HepG2 (cell line): ENCODE results near the gene CEMP1. TPM values are rescaled to one million over a fixed set of nuclear protein-coding genes. Genes with fewer than 3 reads are reported as not detected.

ENCODE experiments used
- CHD2 ChIP-seq: IDR thresholded peaks from 2 replicates; pipeline ENCODE4 v1.6.1; 2011; ENCODE audit warnings: low read depth, low read length, improper control_type of control experiment
- FOXA1 ChIP-seq, 2 experiments: fragments of 450-650 bp in 1 of 2; sonication (generic) in 1 of 2; formaldehyde crosslinking in 1 of 2; IDR thresholded peaks; 2 replicates each; pipeline versions ENCODE4 v1.4.0 to v1.6.1; 2016 to 2020; ENCODE audit warnings: missing genetic modification reagents in 1 of 2
- KLF12 ChIP-seq: sonication (generic); formaldehyde crosslinking; IDR thresholded peaks from 2 replicates; pipeline ENCODE4 v1.4.0; 2020; ENCODE audit warnings: missing genetic modification reagents, borderline replicate concordance
- KLF9 ChIP-seq: IDR thresholded peaks from 2 replicates; pipeline ENCODE4 v1.6.1; 2016; ENCODE audit warnings: low read depth
- NFIB ChIP-seq: sonication (generic); formaldehyde crosslinking; IDR thresholded peaks from 2 replicates; pipeline ENCODE4 v1.9.0; 2021; ENCODE audit warnings: missing genetic modification reagents, mild to moderate bottlenecking, borderline replicate concordance
- NR2C2 ChIP-seq: sonication (generic); formaldehyde crosslinking; IDR thresholded peaks from 2 replicates; pipeline ENCODE4 v1.4.0; 2020; ENCODE audit warnings: missing genetic modification reagents, mild to moderate bottlenecking, moderate library complexity, borderline replicate concordance
- PHB2 ChIP-seq: fragments of 450-650 bp; IDR thresholded peaks from 2 replicates; pipeline ENCODE4 v1.6.1; 2018; ENCODE audit not compliant: partially characterized antibody
- SMYD3 ChIP-seq: sonication (generic); formaldehyde crosslinking; IDR thresholded peaks from 2 replicates; pipeline ENCODE4 v1.8.1; 2023; ENCODE audit warnings: mild to moderate bottlenecking, missing genetic modification reagents
- SRSF1 ChIP-seq: fragments of 200-400 bp; formaldehyde crosslinking; optimal IDR thresholded peaks from 2 replicates; pipeline ENCODE3; 2017; ENCODE audit warnings: mild to moderate bottlenecking, low read depth, low read length, moderate library complexity
- TCF12 ChIP-seq, 2 experiments: fragments of 450-650 bp in 1 of 2; sonication (generic) in 1 of 2; formaldehyde crosslinking in 1 of 2; IDR thresholded peaks; 2 replicates each; pipeline versions ENCODE4 v1.6.1 to v1.8.0; 2017 to 2022; ENCODE audit warnings: antibody characterized with exemption in 1 of 2, mild to moderate bottlenecking in 1 of 2, missing genetic modification reagents in 1 of 2, moderate library complexity in 1 of 2
- ZNF256 ChIP-seq: sonication (generic); formaldehyde crosslinking; conservative IDR thresholded peaks from 2 replicates; pipeline ENCODE4 v1.4.0; 2020; ENCODE audit warnings: missing genetic modification reagents
- ZNF33B ChIP-seq: sonication (generic); formaldehyde crosslinking; IDR thresholded peaks from 2 replicates; pipeline ENCODE4 v1.5.1; 2020; ENCODE audit warnings: mild to moderate bottlenecking, missing genetic modification reagents
- ZNF484 ChIP-seq: sonication (generic); formaldehyde crosslinking; IDR thresholded peaks from 2 replicates; pipeline ENCODE4 v1.5.1; 2020; ENCODE audit warnings: mild to moderate bottlenecking, low read depth, missing genetic modification reagents, borderline replicate concordance
- ZNF737 ChIP-seq: sonication (generic); formaldehyde crosslinking; IDR thresholded peaks from 2 replicates; pipeline ENCODE4 v1.5.0; 2020; ENCODE audit warnings: missing genetic modification reagents, mild to moderate bottlenecking, borderline replicate concordance
- polyA plus RNA-seq, 8 experiments: library from polyadenylated mRNA; depleted of rRNA in 3 of 8; stranded (reverse) in 7 of 8; unstranded in 1 of 8; fragments of >200 nt; fragmentation: Illumina TruSeq in 4 of 8; extraction: Trizol in 4 of 8; gene quantifications; 2 replicates each; pipeline versions ENCODE4 v1.2.1 to v1.2.3, GENCODE V29; 2011 to 2016; ENCODE audit warnings: low read depth in 4 of 8, missing spikeins in 1 of 8, mixed read lengths in 1 of 8; ENCODE audit not compliant: insufficient read depth in 1 of 8
- total RNA-seq, 5 experiments: library from RNA; depleted of rRNA; stranded (reverse); fragments of >200 nt; fragmentation: Illumina TruSeq; extraction: Trizol; gene quantifications; 2 replicates each; pipeline ENCODE4 v1.2.3, GENCODE V29; 2016; ENCODE audit warnings: low read depth in 1 of 5
- TF ChIP-seq, protein P1 (sequence below): sonication (generic); formaldehyde crosslinking; IDR thresholded peaks from 2 replicates; pipeline ENCODE4 v1.4.0; 2020; ENCODE audit warnings: mild to moderate bottlenecking, missing genetic modification reagents
- TF ChIP-seq, protein P2 (sequence below): sonication (generic); formaldehyde crosslinking; conservative IDR thresholded peaks from 2 replicates; pipeline ENCODE4 v1.8.0; 2022; ENCODE audit warnings: low read depth, missing genetic modification reagents
- TF ChIP-seq, protein P3 (sequence below): IDR thresholded peaks from 2 replicates; pipeline ENCODE4 v1.6.1; 2016; ENCODE audit warnings: mild to moderate bottlenecking, missing biosample characterization, missing genetic modification reagents
- TF ChIP-seq, protein P4 (sequence below): sonication (generic); formaldehyde crosslinking; IDR thresholded peaks from 2 replicates; pipeline ENCODE4 v1.5.1; 2020; ENCODE audit warnings: mild to moderate bottlenecking, missing genetic modification reagents, borderline replicate concordance

Gene CEMP1
- total and polyA plus RNA-seq, 2 of the 13 experiments (the other 11 are each of a cell fraction or from before 2014, with no cell fraction given): not detected

DNA sequence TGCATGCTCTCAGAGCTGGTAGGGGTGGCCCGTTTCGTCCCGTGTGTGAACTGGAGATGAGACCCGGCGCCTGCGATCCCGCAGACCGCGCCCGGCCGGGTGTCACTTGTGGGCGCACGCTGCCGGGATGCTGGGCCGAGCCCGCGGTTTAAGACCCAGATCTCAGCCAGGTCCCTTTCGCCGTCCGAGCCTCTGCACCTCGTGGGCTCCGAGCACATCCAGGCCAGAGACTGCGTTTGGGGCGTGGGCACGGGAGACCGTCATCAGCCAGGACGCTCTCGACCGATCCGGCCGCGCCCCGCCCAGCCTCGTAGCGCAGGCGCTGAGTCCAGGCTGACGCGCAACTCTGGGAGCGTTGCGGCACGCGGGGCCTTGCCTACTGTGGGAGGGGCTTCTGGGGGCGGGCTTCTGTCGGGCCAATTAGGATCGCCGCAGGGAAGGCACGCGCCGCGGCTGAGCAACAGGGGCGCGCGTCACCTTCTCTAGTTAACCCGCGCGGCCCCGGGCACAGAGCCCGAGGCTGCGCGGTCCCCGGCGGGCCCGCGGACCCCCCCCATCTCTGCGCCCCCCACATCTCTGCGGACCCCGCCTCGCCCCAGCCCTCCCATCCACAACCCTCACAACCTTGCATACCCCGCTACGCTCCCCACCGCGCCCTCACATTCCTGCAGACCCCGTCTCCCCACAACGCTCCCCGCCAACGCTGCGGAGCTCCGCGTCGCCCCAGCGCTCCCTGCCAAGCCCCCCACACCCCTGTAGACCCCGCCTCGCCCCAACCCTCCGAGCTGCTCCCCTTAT lies 687 bp upstream of the CEMP1 start (continued):
- TF ChIP-seq, protein P1, sequence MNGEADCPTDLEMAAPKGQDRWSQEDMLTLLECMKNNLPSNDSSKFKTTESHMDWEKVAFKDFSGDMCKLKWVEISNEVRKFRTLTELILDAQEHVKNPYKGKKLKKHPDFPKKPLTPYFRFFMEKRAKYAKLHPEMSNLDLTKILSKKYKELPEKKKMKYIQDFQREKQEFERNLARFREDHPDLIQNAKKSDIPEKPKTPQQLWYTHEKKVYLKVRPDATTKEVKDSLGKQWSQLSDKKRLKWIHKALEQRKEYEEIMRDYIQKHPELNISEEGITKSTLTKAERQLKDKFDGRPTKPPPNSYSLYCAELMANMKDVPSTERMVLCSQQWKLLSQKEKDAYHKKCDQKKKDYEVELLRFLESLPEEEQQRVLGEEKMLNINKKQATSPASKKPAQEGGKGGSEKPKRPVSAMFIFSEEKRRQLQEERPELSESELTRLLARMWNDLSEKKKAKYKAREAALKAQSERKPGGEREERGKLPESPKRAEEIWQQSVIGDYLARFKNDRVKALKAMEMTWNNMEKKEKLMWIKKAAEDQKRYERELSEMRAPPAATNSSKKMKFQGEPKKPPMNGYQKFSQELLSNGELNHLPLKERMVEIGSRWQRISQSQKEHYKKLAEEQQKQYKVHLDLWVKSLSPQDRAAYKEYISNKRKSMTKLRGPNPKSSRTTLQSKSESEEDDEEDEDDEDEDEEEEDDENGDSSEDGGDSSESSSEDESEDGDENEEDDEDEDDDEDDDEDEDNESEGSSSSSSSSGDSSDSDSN (CRISPR knock-in tag): no peak
- TF ChIP-seq FOXA1 (IDR thresholded peaks at IDR 0.05) (no peak), FOXA1 (CRISPR knock-in tag; IDR thresholded peaks at IDR 0.05) (0 out of 2 replicates have a peak, but pooled peaks have one; percentile 23), KLF12 (CRISPR knock-in tag) (peak; percentile 84; the same call in 1 of the 2 replicates), ZNF737 (CRISPR knock-in tag) (no peak), ZNF256 (no peak), TCF12 (IDR thresholded peaks at IDR 0.05) (no peak), TCF12 (CRISPR knock-in tag; IDR thresholded peaks at IDR 0.05) (peak; percentile 61; the same call in 1 of the 2 replicates), SRSF1 (no peak), ZNF484 (no peak), CHD2 (no peak), ZNF33B (CRISPR knock-in tag) (peak; percentile 85), NFIB (CRISPR knock-in tag) (no peak), NR2C2 (CRISPR knock-in tag) (no peak; the same call in 1 of the 2 replicates), KLF9 (CRISPR knock-in tag) (no peak), SMYD3 (CRISPR knock-in tag) (no peak), PHB2 (no peak)
- TF ChIP-seq, protein P2, sequence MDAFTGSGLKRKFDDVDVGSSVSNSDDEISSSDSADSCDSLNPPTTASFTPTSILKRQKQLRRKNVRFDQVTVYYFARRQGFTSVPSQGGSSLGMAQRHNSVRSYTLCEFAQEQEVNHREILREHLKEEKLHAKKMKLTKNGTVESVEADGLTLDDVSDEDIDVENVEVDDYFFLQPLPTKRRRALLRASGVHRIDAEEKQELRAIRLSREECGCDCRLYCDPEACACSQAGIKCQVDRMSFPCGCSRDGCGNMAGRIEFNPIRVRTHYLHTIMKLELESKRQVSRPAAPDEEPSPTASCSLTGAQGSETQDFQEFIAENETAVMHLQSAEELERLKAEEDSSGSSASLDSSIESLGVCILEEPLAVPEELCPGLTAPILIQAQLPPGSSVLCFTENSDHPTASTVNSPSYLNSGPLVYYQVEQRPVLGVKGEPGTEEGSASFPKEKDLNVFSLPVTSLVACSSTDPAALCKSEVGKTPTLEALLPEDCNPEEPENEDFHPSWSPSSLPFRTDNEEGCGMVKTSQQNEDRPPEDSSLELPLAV (CRISPR knock-in tag): no peak
- TF ChIP-seq, protein P3, sequence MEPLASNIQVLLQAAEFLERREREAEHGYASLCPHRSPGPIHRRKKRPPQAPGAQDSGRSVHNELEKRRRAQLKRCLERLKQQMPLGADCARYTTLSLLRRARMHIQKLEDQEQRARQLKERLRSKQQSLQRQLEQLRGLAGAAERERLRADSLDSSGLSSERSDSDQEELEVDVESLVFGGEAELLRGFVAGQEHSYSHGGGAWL (CRISPR knock-in tag): peak; percentile 57; the same call in 1 of the 2 replicates
- TF ChIP-seq, protein P4, sequence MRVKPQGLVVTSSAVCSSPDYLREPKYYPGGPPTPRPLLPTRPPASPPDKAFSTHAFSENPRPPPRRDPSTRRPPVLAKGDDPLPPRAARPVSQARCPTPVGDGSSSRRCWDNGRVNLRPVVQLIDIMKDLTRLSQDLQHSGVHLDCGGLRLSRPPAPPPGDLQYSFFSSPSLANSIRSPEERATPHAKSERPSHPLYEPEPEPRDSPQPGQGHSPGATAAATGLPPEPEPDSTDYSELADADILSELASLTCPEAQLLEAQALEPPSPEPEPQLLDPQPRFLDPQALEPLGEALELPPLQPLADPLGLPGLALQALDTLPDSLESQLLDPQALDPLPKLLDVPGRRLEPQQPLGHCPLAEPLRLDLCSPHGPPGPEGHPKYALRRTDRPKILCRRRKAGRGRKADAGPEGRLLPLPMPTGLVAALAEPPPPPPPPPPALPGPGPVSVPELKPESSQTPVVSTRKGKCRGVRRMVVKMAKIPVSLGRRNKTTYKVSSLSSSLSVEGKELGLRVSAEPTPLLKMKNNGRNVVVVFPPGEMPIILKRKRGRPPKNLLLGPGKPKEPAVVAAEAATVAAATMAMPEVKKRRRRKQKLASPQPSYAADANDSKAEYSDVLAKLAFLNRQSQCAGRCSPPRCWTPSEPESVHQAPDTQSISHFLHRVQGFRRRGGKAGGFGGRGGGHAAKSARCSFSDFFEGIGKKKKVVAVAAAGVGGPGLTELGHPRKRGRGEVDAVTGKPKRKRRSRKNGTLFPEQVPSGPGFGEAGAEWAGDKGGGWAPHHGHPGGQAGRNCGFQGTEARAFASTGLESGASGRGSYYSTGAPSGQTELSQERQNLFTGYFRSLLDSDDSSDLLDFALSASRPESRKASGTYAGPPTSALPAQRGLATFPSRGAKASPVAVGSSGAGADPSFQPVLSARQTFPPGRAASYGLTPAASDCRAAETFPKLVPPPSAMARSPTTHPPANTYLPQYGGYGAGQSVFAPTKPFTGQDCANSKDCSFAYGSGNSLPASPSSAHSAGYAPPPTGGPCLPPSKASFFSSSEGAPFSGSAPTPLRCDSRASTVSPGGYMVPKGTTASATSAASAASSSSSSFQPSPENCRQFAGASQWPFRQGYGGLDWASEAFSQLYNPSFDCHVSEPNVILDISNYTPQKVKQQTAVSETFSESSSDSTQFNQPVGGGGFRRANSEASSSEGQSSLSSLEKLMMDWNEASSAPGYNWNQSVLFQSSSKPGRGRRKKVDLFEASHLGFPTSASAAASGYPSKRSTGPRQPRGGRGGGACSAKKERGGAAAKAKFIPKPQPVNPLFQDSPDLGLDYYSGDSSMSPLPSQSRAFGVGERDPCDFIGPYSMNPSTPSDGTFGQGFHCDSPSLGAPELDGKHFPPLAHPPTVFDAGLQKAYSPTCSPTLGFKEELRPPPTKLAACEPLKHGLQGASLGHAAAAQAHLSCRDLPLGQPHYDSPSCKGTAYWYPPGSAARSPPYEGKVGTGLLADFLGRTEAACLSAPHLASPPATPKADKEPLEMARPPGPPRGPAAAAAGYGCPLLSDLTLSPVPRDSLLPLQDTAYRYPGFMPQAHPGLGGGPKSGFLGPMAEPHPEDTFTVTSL (CRISPR knock-in tag): no peak
